ENCODE data around the gene FYB1. TPM values are rescaled to one million over a fixed set of nuclear protein-coding genes. Genes with fewer than 3 reads are reported as not detected.

FYB1 gene
- total and polyA plus RNA-seq, 2 of the 8 experiments (the other 6 are each of a cell fraction or from before 2014, with no cell fraction given) = not detected

GRCh38 chr5:39201781-39202596, 17.4 kb downstream of the FYB1 start (continued):
- TF ChIP-seq RFX5 (IDR thresholded peaks at IDR 0.05; ENCODE audit: borderline replicate concordance, low read depth, low read length) = no peak
- TF ChIP-seq CHD2 (IDR thresholded peaks at IDR 0.05; ENCODE audit: low read length) = no peak
- no peak for TF ChIP-seq SUZ12 (IDR thresholded peaks at IDR 0.05; ENCODE audit: low read length)
- TF ChIP-seq NRF1 (IDR thresholded peaks at IDR 0.05; ENCODE audit: low read depth, low read length) = no peak
- TF ChIP-seq SP1 (IDR thresholded peaks at IDR 0.05; ENCODE audit: low read depth, low read length) = no peak
- TF ChIP-seq USF2 (IDR thresholded peaks at IDR 0.05; ENCODE audit: low read length) = no peak
- TF ChIP-seq, protein P1, sequence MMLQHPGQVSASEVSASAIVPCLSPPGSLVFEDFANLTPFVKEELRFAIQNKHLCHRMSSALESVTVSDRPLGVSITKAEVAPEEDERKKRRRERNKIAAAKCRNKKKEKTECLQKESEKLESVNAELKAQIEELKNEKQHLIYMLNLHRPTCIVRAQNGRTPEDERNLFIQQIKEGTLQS (IDR thresholded peaks at IDR 0.05; ENCODE audit: insufficient read depth, low read depth, low read length) = no peak

All from H1 (cell line).